ENCODE results near the gene PTPRG.

DNA sequence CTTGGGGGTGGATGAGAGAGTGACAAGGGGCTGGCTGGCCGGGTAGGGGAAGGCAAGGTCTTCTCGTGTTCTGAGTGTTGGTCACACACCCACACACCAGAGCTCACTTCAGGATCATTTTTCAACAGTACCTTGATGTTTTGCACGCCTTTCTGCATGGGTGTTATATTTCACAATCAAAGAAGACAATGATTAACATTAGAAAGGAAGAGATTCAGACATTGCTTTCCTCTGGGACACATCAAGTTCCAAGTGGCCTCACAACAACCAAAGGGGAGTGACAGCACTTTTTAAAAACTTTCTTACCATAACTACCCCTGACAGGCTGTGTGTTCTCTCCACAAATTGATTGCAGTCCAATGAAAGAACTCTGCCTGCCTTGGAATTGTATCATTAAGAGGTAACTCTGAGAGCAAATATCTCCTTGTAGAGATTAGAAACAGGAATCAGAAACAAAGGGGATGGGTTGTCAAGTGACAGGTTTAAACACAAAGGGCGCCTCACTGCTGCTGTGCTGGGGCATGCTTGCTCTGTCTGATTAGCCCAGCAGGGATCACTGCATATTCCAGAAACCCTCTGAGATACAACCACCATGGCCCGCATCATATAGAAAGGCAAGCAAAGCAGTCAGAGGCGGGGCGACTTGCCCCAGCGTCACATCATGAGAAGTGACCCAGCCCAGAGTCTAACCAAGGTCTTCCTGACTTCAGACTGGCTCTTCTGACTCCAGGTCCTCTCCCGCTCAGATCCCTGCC, 581.1 kb downstream of the PTPRG start:
- no peak for TF ChIP-seq EZH2 (IDR thresholded peaks at IDR 0.05; ENCODE audit: insufficient read depth, poor library complexity, severe bottlenecking)
- no peak for TF ChIP-seq EZH2phosphoT487 (IDR thresholded peaks at IDR 0.05; ENCODE audit: insufficient read depth, low read depth)

All from GM23248 (cell line).